Stimulated activated effector memory CD8-positive, alpha-beta T cell treated with anti-CD3 and anti-CD28 coated beads, Interleukin-12 subunit alpha, Interleukin-12 subunit beta, amount 100 ng/mL, for 72 hours (primary cell): ENCODE data around the gene MTCL1.

Source experiments
- ATAC-seq: fragments of 150-1000 bp; cut with Tn5 transposase; 2 replicates; pipeline ENCODE4 v1.10.0; 2021
- DNase-seq, 2 donors: peaks; one replicate each; pipeline ENCODE4 v3.0.0; 2021 to 2022; ENCODE audit warnings: low spot score in 2 of 2
- H3K27ac Mint-ChIP-seq: one replicate; pipeline ENCODE4 v1.8.0; 2022; ENCODE audit warnings: mild to moderate bottlenecking, mixed read lengths
- H3K36me3 Mint-ChIP-seq: one replicate; pipeline ENCODE4 v1.8.0; 2022; ENCODE audit warnings: mild to moderate bottlenecking, mixed read lengths
- H3K4me1 Mint-ChIP-seq: one replicate; pipeline ENCODE4 v1.8.0; 2022; ENCODE audit warnings: mixed read lengths
- H3K4me3 Mint-ChIP-seq: one replicate; pipeline ENCODE4 v1.8.0; 2022; ENCODE audit warnings: mild to moderate bottlenecking, mixed read lengths
- H3K9me3 Mint-ChIP-seq: one replicate; pipeline ENCODE4 v1.8.0; 2022; ENCODE audit warnings: mixed read lengths

MTCL1 gene

DNA sequence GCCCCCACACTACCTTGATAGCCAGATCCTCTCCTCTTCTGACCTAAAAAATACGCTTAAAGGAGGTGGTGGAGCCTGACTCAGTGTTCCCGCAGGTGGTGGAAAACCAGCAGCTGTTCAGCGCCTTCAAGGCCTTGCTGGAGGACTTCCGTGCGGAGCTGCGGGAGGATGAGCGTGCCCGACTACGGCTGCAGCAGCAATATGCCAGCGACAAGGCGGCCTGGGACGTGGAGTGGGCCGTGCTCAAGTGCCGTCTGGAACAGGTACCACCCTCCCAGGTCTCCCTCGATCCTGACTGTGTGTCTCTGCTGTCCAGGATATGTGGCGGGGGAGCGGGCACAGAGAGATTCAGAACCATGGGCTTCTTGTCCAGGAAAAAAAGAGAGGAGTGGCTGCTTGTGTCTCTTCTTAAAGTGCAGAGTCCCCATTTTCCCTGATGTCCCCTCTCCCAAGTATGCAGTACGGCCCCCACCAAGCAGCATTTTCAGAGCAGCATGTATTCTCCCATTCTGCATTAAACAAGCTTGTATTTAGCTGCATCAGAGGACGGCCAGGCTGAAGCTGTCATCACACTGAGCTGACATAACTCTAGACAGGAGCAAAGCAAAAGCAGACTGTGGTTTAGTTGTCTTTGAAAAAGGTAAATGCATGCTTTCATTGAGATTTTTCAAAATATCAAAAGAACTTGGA is 101.6 kb downstream of the MTCL1 start:
- ATAC-seq (peak; percentile 27), DNase-seq (no peak)
- Mint-ChIP-seq H3K9me3 (no peaks in the 10 kb centered on the region), H3K27ac (peak overlapping the region; percentile 17), H3K4me3 (no peak overlapping the region), H3K4me1 (peaks cover 27% of the 10 kb centered on the region), H3K36me3 (no peaks in the 10 kb centered on the region)

- DNase-seq (no peak), ATAC-seq (peak; percentile 57)
- no peak overlapping the region for H3K4me3 Mint-ChIP-seq
- peak overlapping the region; percentile 17 for H3K27ac Mint-ChIP-seq
- no peaks in the 10 kb centered on the region for H3K9me3 Mint-ChIP-seq
- peaks cover 27% of the 10 kb centered on the region for H3K4me1 Mint-ChIP-seq
- H3K36me3 Mint-ChIP-seq = no peaks in the 10 kb centered on the region
These were observed 102.1 kb downstream of the MTCL1 start for GRCh38 chr18:8807488-8807805.

DNA sequence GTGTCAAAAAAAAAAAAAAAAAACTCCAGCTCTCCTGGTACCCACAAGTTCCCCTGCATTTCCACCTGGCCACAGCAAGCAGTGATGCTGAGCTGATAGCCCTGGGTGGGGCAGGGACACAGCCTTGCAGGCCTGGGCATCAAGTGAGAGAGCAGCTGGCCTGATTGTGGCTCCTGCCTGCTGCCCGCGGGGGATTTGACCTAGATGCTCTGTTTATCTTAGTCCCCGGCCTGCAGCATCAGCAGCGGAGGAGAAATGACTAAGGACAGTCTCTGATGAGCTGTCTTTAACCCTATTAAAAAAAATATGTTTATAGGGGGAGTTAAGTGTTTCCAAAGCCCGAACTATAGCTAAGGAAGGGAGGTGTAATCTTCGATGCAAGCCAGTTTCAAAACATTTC is 102.6 kb downstream of the MTCL1 start:
- Mint-ChIP-seq H3K4me1 (peaks cover 27% of the 10 kb centered on the region), H3K27ac (no peak overlapping the region), H3K4me3 (no peak overlapping the region), H3K9me3 (no peaks in the 10 kb centered on the region), H3K36me3 (no peaks in the 10 kb centered on the region)
- DNase-seq (no peak), ATAC-seq (peak; percentile 31)

- Mint-ChIP-seq H3K4me1 (peaks cover 27% of the 10 kb centered on the region), H3K9me3 (no peaks in the 10 kb centered on the region), H3K27ac (no peak overlapping the region), H3K36me3 (no peaks in the 10 kb centered on the region), H3K4me3 (no peak overlapping the region)
- ATAC-seq (no peak), DNase-seq (no peak)
These were observed 104.2 kb downstream of the MTCL1 start for GRCh38 chr18:8809514-8809913.

DNA sequence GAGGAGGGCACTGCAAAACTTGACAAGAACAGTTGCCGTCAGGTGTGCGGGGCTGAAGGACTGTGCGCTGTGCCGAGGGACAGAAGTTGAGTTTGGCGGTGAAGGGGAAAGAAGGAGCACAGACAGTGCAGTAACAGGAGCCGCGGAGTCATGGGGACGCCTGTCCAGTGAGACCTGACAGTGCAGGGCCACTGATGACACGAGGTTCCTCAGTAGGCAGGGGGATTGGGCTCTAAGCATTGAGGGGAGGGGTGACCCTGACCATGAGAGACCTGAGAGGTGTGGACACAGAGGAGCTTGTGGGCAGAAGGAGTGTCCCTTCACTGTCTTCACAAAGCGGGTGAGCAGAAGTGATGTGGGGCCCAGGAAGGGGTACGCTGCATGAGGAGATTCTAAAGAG is 104.8 kb downstream of the MTCL1 start:
- H3K27ac Mint-ChIP-seq = no peak overlapping the region
- no peaks in the 10 kb centered on the region for H3K9me3 Mint-ChIP-seq
- H3K36me3 Mint-ChIP-seq = no peaks in the 10 kb centered on the region
- ATAC-seq (no peak), DNase-seq (no peak)
- no peak overlapping the region for H3K4me3 Mint-ChIP-seq
- peaks cover 27% of the 10 kb centered on the region for H3K4me1 Mint-ChIP-seq

DNA sequence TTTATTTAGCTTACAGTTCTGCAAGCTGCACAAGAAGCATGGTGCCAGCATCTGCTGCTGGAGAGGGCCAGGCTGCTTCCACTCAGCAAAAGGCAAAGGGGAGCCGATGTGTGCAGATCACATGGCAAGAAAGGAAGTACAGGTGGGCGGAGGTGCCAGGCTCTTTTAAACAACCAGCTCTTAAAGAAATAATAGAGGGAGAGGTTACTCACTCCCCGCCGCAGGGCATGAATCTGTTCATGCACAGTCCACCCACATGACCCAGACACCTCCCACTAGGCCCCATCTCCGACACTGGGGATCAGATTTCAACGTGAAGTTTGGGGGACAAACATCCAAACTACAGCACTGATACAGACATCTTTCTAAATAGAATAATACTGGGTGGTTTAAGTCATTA is 105.8 kb downstream of the MTCL1 start:
- H3K27ac Mint-ChIP-seq = peak overlapping the region; percentile 30
- H3K9me3 Mint-ChIP-seq = no peaks in the 10 kb centered on the region
- no peak for DNase-seq
- H3K4me1 Mint-ChIP-seq = peaks cover 27% of the 10 kb centered on the region
- H3K4me3 Mint-ChIP-seq = no peak overlapping the region
- no peaks in the 10 kb centered on the region for H3K36me3 Mint-ChIP-seq
- peak; percentile 82 for ATAC-seq

- H3K9me3 Mint-ChIP-seq = no peaks in the 10 kb centered on the region
- no peak for ATAC-seq
- peaks cover 21% of the 10 kb centered on the region for H3K4me1 Mint-ChIP-seq
- H3K4me3 Mint-ChIP-seq = no peak overlapping the region
- H3K27ac Mint-ChIP-seq = no peak overlapping the region
- no peaks in the 10 kb centered on the region for H3K36me3 Mint-ChIP-seq
- DNase-seq = no peak
These were observed 107.3 kb downstream of the MTCL1 start for GRCh38 chr18:8812631-8813030.

DNA sequence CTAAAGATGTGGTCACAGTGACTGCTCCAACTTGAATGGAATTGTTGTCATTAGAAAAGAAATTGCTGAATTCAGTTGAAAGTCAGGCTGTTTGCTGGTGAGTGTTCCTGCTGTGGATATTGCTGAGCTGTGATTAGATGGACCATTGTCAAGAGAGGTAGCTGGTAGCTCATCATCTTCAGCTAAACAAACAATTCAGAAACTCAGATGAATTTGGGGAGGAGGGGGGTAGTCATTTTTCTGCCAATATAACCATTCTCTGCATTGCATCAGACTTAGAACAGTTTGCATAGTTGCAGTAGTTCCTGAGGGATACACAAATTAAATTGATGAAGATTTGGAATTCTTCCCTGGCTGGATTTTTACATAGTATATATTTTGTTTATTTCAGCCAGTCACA is 108.3 kb downstream of the MTCL1 start:
- no peaks in the 10 kb centered on the region for H3K36me3 Mint-ChIP-seq
- no peak overlapping the region for H3K27ac Mint-ChIP-seq
- ATAC-seq = no peak
- peaks cover 16% of the 10 kb centered on the region for H3K4me1 Mint-ChIP-seq
- H3K4me3 Mint-ChIP-seq = no peak overlapping the region
- H3K9me3 Mint-ChIP-seq = no peaks in the 10 kb centered on the region
- no peak for DNase-seq

DNA sequence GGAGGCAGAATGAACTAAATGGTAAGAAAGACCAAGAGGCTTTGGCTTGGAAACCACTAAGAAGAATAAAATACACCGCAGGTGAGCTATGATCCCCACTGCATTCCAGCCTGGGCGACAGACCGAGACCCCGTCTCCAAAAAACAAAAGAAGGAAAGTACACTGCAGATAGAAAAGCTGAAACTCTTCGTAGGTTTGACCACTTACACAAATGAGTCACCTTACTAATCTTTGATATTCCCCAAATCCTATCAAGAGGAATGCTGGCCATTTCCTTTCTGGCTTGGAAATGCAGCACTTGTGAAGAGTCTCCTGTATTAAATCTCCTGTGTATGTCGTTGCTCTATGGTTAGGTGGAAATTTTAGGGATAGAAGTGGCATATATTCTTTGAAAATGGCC is 108.8 kb downstream of the MTCL1 start:
- no peaks in the 10 kb centered on the region for H3K36me3 Mint-ChIP-seq
- DNase-seq (no peak), ATAC-seq (no peak)
- peaks cover 16% of the 10 kb centered on the region for H3K4me1 Mint-ChIP-seq
- H3K27ac Mint-ChIP-seq = no peak overlapping the region
- H3K4me3 Mint-ChIP-seq = no peak overlapping the region
- H3K9me3 Mint-ChIP-seq = no peaks in the 10 kb centered on the region

- H3K9me3 Mint-ChIP-seq = no peaks in the 10 kb centered on the region
- peaks cover under 1% of the 10 kb centered on the region for H3K4me1 Mint-ChIP-seq
- no peak overlapping the region for H3K4me3 Mint-ChIP-seq
- H3K27ac Mint-ChIP-seq = no peak overlapping the region
- no peak for DNase-seq
- H3K36me3 Mint-ChIP-seq = no peaks in the 10 kb centered on the region
- ATAC-seq = no peak
These were observed 110.9 kb downstream of the MTCL1 start for GRCh38 chr18:8816220-8816619.

GRCh38 chr18:8816816-8817215 is 111.5 kb downstream of the MTCL1 start:
- ATAC-seq (no peak), DNase-seq (no peak)
- H3K9me3 Mint-ChIP-seq = no peaks in the 10 kb centered on the region
- no peak overlapping the region for H3K4me3 Mint-ChIP-seq
- H3K27ac Mint-ChIP-seq = no peak overlapping the region
- H3K4me1 Mint-ChIP-seq = no peaks in the 10 kb centered on the region
- no peaks in the 10 kb centered on the region for H3K36me3 Mint-ChIP-seq

GRCh38 chr18:8818982-8819381 is 113.6 kb downstream of the MTCL1 start:
- Mint-ChIP-seq H3K27ac (no peak overlapping the region), H3K9me3 (no peaks in the 10 kb centered on the region), H3K36me3 (no peaks in the 10 kb centered on the region), H3K4me3 (no peak overlapping the region), H3K4me1 (no peaks in the 10 kb centered on the region)
- no peak for ATAC-seq
- no peak for DNase-seq

GRCh38 chr18:8820396-8821082 is 115.2 kb downstream of the MTCL1 start:
- no peak overlapping the region for H3K4me3 Mint-ChIP-seq
- DNase-seq = no peak
- no peak for ATAC-seq
- H3K4me1 Mint-ChIP-seq = no peaks in the 10 kb centered on the region
- no peaks in the 10 kb centered on the region for H3K9me3 Mint-ChIP-seq
- H3K27ac Mint-ChIP-seq = no peak overlapping the region
- H3K36me3 Mint-ChIP-seq = no peaks in the 10 kb centered on the region

DNA sequence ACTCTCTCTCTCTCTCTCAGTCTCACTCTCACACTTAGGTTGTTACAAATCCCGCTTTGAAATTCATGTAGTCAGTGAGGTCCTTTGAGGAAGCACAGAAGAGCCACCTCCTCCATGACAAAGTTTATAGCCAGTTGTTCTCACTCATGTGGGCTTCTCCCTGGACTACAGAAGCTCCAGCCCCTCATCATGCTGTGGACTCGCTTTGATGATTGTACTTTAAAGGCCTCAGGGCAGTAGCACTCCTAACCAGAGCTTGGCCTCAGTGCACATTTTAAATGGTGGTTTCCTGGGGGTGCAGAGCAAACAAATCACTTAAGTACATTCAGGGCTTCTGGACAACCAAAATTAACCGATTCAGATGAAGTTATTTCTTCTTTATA is 115.7 kb downstream of the MTCL1 start:
- DNase-seq (no peak), ATAC-seq (no peak)
- no peak overlapping the region for H3K27ac Mint-ChIP-seq
- H3K9me3 Mint-ChIP-seq = no peaks in the 10 kb centered on the region
- H3K4me1 Mint-ChIP-seq = no peaks in the 10 kb centered on the region
- no peak overlapping the region for H3K4me3 Mint-ChIP-seq
- no peaks in the 10 kb centered on the region for H3K36me3 Mint-ChIP-seq

DNA sequence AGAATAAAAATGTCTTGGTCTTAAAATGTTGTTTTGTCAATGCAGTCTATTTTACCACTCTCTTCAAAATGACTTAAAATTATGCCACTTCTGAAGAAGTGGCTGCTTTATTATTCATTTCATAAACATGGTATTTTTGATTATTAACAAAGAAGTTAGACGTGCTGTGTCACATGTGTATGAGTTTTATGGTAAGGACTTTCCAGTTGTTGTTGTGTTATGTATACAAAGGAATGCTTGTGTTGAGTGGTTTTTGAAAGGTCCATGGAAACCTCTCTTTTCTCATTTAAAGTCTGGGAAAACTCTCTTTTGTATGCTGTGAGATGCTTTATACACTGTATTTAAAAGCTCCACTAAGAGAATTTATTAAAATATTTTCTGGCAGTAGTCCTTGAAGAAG is 116.2 kb downstream of the MTCL1 start:
- H3K27ac Mint-ChIP-seq = no peak overlapping the region
- no peaks in the 10 kb centered on the region for H3K9me3 Mint-ChIP-seq
- no peak overlapping the region for H3K4me3 Mint-ChIP-seq
- no peaks in the 10 kb centered on the region for H3K36me3 Mint-ChIP-seq
- ATAC-seq (no peak), DNase-seq (no peak)
- H3K4me1 Mint-ChIP-seq = no peaks in the 10 kb centered on the region

DNA sequence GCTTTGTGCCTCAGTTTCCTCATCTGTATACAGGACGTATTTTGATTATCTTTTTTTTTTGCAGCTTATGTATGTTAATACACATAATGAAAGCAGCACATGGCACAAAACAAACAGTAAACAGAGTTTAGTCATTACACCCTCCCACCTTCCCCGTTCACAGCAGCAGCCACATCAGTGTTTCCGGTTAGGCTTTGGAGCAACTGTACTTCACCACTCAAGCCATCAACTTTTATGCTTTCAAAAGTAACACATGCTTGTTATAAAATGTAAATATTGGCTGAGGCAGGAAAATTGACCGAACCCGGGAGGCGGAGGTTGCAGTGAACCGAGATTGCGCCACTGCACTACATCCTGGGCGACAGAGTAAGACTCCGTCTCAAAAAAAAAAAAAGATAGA is 117.3 kb downstream of the MTCL1 start:
- H3K4me1 Mint-ChIP-seq = no peaks in the 10 kb centered on the region

More for the DNA sequence above, 117.3 kb downstream of the MTCL1 start:
- no peak overlapping the region for H3K4me3 Mint-ChIP-seq
- no peak for ATAC-seq
- no peak overlapping the region for H3K27ac Mint-ChIP-seq
- no peak for DNase-seq
- H3K9me3 Mint-ChIP-seq = no peaks in the 10 kb centered on the region
- no peaks in the 10 kb centered on the region for H3K36me3 Mint-ChIP-seq
